Measurements from ENCODE around the gene SLC22A5. TPM values are rescaled to one million over a fixed set of nuclear protein-coding genes. Genes with fewer than 3 reads are reported as not detected.

The SLC22A5 gene
- total and polyA plus RNA-seq, 10 of the 15 experiments (the other 5 are each of a cell fraction or from before 2014, with no cell fraction given): 1.1 to 4.4 (median 2.3) TPM

- TF ChIP-seq, protein P1, sequence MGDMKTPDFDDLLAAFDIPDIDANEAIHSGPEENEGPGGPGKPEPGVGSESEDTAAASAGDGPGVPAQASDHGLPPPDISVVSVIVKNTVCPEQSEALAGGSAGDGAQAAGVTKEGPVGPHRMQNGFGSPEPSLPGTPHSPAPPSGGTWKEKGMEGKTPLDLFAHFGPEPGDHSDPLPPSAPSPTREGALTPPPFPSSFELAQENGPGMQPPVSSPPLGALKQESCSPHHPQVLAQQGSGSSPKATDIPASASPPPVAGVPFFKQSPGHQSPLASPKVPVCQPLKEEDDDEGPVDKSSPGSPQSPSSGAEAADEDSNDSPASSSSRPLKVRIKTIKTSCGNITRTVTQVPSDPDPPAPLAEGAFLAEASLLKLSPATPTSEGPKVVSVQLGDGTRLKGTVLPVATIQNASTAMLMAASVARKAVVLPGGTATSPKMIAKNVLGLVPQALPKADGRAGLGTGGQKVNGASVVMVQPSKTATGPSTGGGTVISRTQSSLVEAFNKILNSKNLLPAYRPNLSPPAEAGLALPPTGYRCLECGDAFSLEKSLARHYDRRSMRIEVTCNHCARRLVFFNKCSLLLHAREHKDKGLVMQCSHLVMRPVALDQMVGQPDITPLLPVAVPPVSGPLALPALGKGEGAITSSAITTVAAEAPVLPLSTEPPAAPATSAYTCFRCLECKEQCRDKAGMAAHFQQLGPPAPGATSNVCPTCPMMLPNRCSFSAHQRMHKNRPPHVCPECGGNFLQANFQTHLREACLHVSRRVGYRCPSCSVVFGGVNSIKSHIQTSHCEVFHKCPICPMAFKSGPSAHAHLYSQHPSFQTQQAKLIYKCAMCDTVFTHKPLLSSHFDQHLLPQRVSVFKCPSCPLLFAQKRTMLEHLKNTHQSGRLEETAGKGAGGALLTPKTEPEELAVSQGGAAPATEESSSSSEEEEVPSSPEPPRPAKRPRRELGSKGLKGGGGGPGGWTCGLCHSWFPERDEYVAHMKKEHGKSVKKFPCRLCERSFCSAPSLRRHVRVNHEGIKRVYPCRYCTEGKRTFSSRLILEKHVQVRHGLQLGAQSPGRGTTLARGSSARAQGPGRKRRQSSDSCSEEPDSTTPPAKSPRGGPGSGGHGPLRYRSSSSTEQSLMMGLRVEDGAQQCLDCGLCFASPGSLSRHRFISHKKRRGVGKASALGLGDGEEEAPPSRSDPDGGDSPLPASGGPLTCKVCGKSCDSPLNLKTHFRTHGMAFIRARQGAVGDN (IDR thresholded peaks at IDR 0.05): peak; percentile 11; the same call in 1 of the 2 replicates
- TF ChIP-seq SREBF2 (IDR thresholded peaks at IDR 0.05; ENCODE audit: low read length) (no peak), LARP7 (IDR thresholded peaks at IDR 0.05) (no peak), CBX5 (IDR thresholded peaks at IDR 0.05; ENCODE audit: low read depth) (no peak), MTA2 (IDR thresholded peaks at IDR 0.05; ENCODE audit: low read depth) (no peak), SMC3 (IDR thresholded peaks at IDR 0.05; ENCODE audit: borderline replicate concordance, low read length) (no peak), CBX3 (IDR thresholded peaks at IDR 0.05; ENCODE audit: borderline replicate concordance, low read depth) (no peak)
- TF ChIP-seq, protein P2, sequence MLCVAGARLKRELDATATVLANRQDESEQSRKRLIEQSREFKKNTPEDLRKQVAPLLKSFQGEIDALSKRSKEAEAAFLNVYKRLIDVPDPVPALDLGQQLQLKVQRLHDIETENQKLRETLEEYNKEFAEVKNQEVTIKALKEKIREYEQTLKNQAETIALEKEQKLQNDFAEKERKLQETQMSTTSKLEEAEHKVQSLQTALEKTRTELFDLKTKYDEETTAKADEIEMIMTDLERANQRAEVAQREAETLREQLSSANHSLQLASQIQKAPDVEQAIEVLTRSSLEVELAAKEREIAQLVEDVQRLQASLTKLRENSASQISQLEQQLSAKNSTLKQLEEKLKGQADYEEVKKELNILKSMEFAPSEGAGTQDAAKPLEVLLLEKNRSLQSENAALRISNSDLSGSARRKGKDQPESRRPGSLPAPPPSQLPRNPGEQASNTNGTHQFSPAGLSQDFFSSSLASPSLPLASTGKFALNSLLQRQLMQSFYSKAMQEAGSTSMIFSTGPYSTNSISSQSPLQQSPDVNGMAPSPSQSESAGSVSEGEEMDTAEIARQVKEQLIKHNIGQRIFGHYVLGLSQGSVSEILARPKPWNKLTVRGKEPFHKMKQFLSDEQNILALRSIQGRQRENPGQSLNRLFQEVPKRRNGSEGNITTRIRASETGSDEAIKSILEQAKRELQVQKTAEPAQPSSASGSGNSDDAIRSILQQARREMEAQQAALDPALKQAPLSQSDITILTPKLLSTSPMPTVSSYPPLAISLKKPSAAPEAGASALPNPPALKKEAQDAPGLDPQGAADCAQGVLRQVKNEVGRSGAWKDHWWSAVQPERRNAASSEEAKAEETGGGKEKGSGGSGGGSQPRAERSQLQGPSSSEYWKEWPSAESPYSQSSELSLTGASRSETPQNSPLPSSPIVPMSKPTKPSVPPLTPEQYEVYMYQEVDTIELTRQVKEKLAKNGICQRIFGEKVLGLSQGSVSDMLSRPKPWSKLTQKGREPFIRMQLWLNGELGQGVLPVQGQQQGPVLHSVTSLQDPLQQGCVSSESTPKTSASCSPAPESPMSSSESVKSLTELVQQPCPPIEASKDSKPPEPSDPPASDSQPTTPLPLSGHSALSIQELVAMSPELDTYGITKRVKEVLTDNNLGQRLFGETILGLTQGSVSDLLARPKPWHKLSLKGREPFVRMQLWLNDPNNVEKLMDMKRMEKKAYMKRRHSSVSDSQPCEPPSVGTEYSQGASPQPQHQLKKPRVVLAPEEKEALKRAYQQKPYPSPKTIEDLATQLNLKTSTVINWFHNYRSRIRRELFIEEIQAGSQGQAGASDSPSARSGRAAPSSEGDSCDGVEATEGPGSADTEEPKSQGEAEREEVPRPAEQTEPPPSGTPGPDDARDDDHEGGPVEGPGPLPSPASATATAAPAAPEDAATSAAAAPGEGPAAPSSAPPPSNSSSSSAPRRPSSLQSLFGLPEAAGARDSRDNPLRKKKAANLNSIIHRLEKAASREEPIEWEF (IDR thresholded peaks at IDR 0.05; ENCODE audit: insufficient replicate concordance, low read depth, low read length): no peak
Measured at GRCh38 chr5:132411304-132412013, 41.9 kb downstream of the SLC22A5 start (continued).

Data from GM12878 (cell line).